ENCODE measurements around the gene ACER1.
"Not testable (repeated sequence)": the region's sequence is repeated elsewhere in the genome, so short reads cannot be mapped to it uniquely, and the experiment has no call there.

ACER1 gene

DNA sequence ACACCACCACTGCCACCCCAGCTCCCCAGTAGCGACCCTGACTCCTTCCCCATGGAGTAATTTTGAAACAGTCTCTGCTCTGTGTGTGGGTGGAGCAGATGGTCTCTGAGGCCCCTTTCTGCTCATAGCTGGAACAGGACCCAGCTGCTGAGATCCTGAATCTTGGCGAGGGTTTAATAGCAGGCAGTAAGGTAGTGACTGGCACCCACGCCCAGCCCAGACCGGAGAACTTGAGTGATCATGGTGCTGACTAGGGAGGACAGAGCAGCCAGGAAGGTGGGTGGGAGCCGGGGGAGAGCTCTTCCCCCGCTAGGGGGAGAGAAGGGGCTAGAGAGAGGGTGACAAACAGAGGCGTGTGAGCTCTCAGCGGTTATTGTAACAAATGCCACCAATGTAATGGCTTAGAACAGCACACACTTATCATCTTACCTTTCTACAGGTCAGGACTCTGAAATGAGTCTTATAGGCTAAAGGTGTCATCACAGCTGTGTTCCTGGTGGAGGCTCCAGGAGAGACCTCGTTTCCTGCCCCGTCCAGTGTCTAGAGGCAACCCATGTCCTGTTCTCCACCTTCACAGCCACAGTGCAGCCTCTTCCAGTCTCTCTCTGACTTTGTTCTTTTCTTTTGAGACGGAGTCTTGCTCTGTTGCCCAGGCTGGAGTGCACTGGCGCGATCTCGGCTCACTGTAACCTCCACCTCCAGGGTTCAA, 7.2 kb upstream of the ACER1 start:
- DNase-seq (ENCODE audit: insufficient read length, low spot score), result no peak
- TF ChIP-seq POLR2A (IDR thresholded peaks at IDR 0.05; ENCODE audit: low read depth, low read length), result no peak
- no peak for FAIRE-seq

DNA sequence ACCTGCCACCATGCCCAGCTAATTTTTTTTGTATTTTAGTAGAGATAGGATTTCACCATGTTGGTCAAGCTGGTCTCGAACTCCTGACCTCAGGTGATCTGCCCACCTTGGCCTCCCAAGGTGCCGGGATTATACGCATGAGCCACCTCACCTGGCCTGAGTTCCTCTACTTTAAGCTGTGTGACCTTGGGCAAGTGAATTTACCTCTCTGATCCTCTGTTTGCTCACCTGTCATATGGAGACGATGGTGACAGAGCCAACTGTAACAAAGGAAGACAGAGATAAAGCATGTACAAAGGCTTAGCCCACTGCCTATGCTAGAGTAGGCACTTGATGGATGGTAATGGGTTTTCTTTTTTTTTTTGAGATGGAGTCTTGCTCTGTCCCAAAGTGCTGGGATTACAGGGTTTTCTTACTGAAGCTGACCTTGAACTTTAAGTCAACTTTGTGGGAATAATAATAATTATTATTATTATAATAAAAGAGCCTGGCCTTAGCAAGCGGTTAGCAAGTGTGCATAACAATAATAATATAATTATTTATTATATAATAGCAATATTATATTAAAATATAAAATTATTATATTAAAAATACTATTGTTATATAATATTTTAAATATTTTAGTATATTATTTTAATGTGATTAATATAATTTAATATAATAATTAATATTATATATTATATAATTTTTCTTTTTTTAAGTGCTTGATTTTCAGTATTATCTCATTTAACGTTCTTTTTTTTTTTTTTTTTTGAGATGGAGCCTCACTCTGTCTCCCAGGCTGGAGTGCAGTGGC, 1.3 kb upstream of the ACER1 start:
- TF ChIP-seq POLR2A (IDR thresholded peaks at IDR 0.05; ENCODE audit: low read depth, low read length), result no peak

GRCh38 chr19:6326815-6327214, 6.6 kb downstream of the ACER1 start:
- FAIRE-seq (no peak), DNase-seq (ENCODE audit: insufficient read length, low spot score) (no peak)
- TF ChIP-seq POLR2A (IDR thresholded peaks at IDR 0.05; ENCODE audit: low read depth, low read length), result no peak

More for the DNA sequence above, 1.3 kb upstream of the ACER1 start:
- DNase-seq (ENCODE audit: insufficient read length, low spot score), result no peak
- FAIRE-seq, result no peak

DNA sequence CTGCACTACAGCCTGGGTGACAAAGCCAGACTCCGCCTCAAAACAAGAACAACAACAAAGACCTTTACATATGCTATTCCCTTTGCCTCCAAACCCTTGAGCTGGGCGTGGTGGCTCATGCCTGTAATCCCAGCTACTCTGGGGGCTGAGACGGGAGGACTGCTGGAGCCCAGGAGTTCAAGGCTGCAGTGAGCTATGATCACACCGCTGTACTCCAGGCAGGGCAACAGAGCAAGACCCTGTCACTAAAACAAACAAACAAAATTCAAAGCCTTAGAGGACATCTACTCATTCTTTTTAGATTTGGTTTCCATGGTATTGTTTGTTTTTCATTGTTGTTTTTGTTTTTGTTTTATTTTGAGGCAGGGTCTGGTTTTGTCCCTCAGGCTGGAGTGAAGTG, 7.8 kb downstream of the ACER1 start:
- FAIRE-seq (no peak), DNase-seq (ENCODE audit: insufficient read length, low spot score) (no peak)
- no peak for TF ChIP-seq POLR2A (IDR thresholded peaks at IDR 0.05; ENCODE audit: low read depth, low read length)

- no peak for TF ChIP-seq POLR2A (IDR thresholded peaks at IDR 0.05; ENCODE audit: low read depth, low read length)
These were observed 8.7 kb downstream of the ACER1 start for GRCh38 chr19:6324757-6325156.

DNA sequence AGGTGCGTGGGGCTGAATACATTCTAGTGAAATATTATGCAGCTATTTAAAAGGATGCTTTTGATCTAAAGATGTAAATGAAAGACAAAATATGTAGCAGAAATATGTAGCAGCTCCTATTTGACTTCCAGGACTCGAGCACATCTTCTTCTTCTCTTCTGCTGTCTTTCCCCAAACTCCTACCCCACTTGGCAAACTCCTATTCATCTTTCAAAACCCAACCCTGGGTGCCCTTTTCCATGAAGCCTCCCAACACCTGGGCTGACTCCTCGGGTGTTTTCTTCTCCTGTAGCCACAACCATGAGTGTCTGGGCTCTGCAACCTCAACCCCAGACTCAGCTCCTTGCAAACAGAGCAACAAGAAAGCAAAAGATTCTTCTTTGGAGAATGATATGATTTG, 11.1 kb downstream of the ACER1 start:
- FAIRE-seq (no peak), DNase-seq (ENCODE audit: insufficient read length, low spot score) (no peak)
- no peak for TF ChIP-seq POLR2A (IDR thresholded peaks at IDR 0.05; ENCODE audit: low read depth, low read length)

More at GRCh38 chr19:6324757-6325156, 8.7 kb downstream of the ACER1 start:
- DNase-seq (ENCODE audit: insufficient read length, low spot score), result no peak
- no peak for FAIRE-seq

DNA sequence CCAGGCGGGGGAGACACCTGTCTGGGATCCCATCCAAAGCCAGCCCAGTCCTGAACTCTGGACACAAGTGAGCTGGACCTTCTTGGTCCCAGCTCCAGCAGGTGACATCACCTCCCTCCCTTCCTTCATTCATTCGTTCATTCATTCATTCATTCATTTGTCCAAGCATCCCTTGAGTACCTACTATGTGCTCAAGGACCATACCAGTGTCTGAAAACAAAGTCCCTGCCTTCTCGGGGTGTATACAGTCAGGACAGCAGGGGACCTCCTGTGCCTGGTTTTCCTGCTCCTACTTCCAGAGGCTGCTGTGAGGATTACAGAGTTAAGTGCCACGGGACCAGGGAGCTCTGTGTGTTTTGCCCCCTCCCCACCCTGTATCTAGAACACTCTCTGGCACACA, 14.0 kb downstream of the ACER1 start:
- no peak for FAIRE-seq
- no peak for TF ChIP-seq POLR2A (IDR thresholded peaks at IDR 0.05; ENCODE audit: low read depth, low read length)

GRCh38 chr19:6318772-6319171, 14.6 kb downstream of the ACER1 start:
- FAIRE-seq, result peak; percentile 41
- DNase-seq (ENCODE audit: insufficient read length, low spot score), result peak; percentile 90

More for the DNA sequence above, 14.0 kb downstream of the ACER1 start:
- DNase-seq (ENCODE audit: insufficient read length, low spot score), result no peak

DNA sequence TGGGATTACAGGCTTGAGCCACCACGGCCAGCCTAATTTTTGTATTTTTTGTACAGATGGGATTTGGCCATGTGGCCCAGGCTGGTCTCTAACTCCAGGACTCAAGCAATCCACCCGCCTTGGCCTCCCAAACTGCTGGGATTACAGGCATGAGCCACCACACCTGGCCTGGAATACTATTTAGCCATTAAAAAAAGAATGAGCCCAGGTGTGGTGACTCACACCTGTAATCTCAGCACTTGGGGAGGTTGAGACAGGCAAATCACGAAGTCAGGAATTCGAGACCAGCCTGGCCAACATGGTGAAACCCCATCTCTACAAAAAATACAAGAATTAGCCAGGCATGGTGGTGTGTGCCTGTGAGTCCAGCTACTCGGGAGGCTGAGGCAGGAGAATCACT, 17.8 kb downstream of the ACER1 start:
- DNase-seq (ENCODE audit: insufficient read length, low spot score); FAIRE-seq: not testable (repeated sequence)

More at GRCh38 chr19:6318772-6319171, 14.6 kb downstream of the ACER1 start:
- TF ChIP-seq POLR2A (IDR thresholded peaks at IDR 0.05; ENCODE audit: low read depth, low read length), result no peak

DNA sequence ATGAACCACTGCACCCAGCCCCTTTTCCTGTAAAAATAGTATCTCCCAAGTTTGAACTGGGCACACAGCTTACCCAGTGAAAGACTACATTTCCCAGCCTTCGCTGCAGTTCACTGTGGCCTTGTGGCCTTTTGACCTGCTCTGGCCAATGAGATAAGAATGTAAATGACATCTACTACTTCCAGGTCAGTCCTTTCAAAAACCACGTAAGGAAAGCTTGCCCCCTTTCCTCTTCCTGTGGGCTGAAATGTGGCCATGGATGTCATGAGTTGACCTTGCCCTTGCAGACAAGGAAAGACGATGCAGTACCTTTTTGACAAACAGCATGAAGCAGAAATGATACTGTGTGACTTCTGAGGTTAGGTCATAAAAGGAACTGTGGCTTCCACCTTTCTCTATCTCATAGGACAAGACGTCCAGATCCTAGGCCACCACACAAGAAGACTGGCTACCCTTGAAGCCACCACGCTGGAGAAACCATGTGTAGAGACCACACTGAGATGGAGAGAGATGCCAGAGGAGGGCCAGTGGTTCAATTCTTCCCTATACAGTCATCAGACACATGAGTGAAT, 19.9 kb downstream of the ACER1 start:
- TF ChIP-seq POLR2A (IDR thresholded peaks at IDR 0.05; ENCODE audit: low read depth, low read length), result no peak
- FAIRE-seq (no peak), DNase-seq (ENCODE audit: insufficient read length, low spot score) (no peak)

GRCh38 chr19:6312018-6312417, 21.4 kb downstream of the ACER1 start:
- FAIRE-seq, result no peak
- DNase-seq (ENCODE audit: insufficient read length, low spot score), result no peak
- TF ChIP-seq POLR2A (IDR thresholded peaks at IDR 0.05; ENCODE audit: low read depth, low read length), result no peak

- no peak for TF ChIP-seq POLR2A (IDR thresholded peaks at IDR 0.05; ENCODE audit: low read depth, low read length)
- DNase-seq (ENCODE audit: insufficient read length, low spot score) (no peak), FAIRE-seq (no peak)
These were observed 35.0 kb downstream of the ACER1 start for GRCh38 chr19:6298413-6298812.

DNA sequence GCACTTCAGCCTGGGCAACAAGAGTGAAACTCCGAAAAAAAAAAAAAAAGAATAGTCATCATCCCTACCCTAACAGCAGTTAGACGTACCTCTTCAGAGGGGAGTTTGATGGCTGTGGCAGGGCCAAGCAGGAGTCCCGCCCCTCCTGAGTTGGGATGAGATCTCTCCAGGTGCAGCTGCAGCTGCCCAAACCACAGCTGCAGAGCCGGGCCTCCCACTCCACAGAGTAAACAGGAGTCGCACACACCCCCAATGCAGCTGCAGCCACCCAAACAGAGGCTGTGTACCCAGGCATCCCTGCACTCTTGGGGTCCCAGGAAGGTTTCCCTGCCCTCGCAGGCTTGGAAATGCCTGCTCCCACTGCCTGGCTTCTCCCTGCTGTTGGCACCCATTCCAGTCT, 36.2 kb downstream of the ACER1 start:
- TF ChIP-seq POLR2A (IDR thresholded peaks at IDR 0.05; ENCODE audit: low read depth, low read length), result no peak
- DNase-seq (ENCODE audit: insufficient read length, low spot score) (no peak), FAIRE-seq (no peak)

DNA sequence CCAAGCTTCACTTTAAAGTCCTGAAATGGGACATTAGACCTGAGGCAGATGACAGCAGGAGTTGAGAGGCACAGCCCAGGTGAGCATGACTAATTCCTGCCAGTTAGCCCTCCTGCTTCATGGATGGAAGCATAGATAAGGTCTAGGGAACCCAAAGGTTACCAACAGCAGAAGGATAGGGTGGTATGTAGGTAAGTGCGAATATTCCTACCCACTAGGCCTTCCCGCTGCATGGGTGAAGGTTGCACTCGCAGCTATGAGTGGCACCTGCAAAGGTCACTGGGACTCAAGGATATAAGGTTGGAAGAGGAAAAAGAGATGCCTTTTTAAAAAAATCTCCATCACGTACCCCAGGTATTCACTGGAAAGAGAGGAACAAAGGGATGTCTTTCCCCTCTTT, 41.4 kb downstream of the ACER1 start:
- no peak for FAIRE-seq
- no peak for DNase-seq (ENCODE audit: insufficient read length, low spot score)
- TF ChIP-seq POLR2A (IDR thresholded peaks at IDR 0.05; ENCODE audit: low read depth, low read length), result no peak

Measured in H54 (cell line).